Thyroid gland (tissue), 4 donors: Measurements from ENCODE around the gene XPNPEP2. TPM values are rescaled to one million over a fixed set of nuclear protein-coding genes. Genes with fewer than 3 reads are reported as not detected.

Experiments used
- DNase-seq, 2 donors: peaks; one replicate each; pipeline ENCODE4 v3.0.0-alpha.2; 2019
- H3K27ac ChIP-seq, 3 donors: fragments of 200-600 bp; sonication (generic); 1 replicate in 2 of 3; 2 replicates in 1 of 3; pipeline ENCODE4 v1.5.1; 2016 to 2019; ENCODE audit warnings: mild to moderate bottlenecking in 1 of 3, moderate library complexity in 1 of 3
- H3K27me3 ChIP-seq: fragments of 200-600 bp; sonication (generic); one replicate; pipeline ENCODE4 v1.5.1; 2019
- H3K36me3 ChIP-seq, 2 donors: fragments of 200-600 bp; sonication (generic); one replicate each; pipeline ENCODE4 v1.5.1; 2016 to 2019
- H3K4me1 ChIP-seq, 2 donors: fragments of 200-600 bp; sonication (generic); one replicate each; pipeline ENCODE4 v1.5.1; 2017 to 2019
- H3K4me3 ChIP-seq, 3 donors: fragments of 200-600 bp; sonication (generic); replicated peaks in 1 of 3; 1 replicate in 2 of 3; 2 replicates in 1 of 3; pipeline ENCODE4 v1.5.1; 2016; ENCODE audit warnings: mild to moderate bottlenecking in 1 of 3
- H3K9me3 ChIP-seq: fragments of 200-600 bp; sonication (generic); one replicate; pipeline ENCODE4 v1.5.1; 2017
- POLR2A ChIP-seq, 2 donors: fragments of 450-650 bp; IDR thresholded peaks; one replicate each; pipeline ENCODE4 v1.6.1; 2017; ENCODE audit warnings: antibody characterized with exemption in 2 of 2, mild to moderate bottlenecking in 2 of 2, moderate library complexity in 1 of 2
- WGBS, 2 donors: methylation state at CpG; one replicate each; pipeline ENCODE4 v1.1.5; 2017; 5-methylcytosine and 5-hydroxymethylcytosine counted together
- intact Hi-C: fragments of 100-400 bp; cut with DNase I; formaldehyde crosslinking; loops from one replicate; pipeline ENCODE4 v1.15.1; 2023
- total RNA-seq, 4 donors: library from RNA; depleted of rRNA; stranded (reverse); fragments of >200 nt; gene quantifications; one replicate each; pipeline ENCODE4 v1.2.3, GENCODE V29; 2016
- TF ChIP-seq, protein P1 (sequence below), 6 experiments: fragments of 200-600 bp in 3 of 6; fragments of 450-650 bp in 3 of 6; sonication (generic) in 3 of 6; IDR thresholded peaks; one replicate each; pipeline ENCODE4 v1.5.1; 2016 to 2019; ENCODE audit warnings: antibody characterized with exemption in 6 of 6, mild to moderate bottlenecking in 2 of 6, inconsistent platforms in 1 of 6, moderate library complexity in 1 of 6

XPNPEP2 gene
- total RNA-seq, 4 donors from 2014 or later: 0.88 to 2.5 (median 1.8) TPM

DNA sequence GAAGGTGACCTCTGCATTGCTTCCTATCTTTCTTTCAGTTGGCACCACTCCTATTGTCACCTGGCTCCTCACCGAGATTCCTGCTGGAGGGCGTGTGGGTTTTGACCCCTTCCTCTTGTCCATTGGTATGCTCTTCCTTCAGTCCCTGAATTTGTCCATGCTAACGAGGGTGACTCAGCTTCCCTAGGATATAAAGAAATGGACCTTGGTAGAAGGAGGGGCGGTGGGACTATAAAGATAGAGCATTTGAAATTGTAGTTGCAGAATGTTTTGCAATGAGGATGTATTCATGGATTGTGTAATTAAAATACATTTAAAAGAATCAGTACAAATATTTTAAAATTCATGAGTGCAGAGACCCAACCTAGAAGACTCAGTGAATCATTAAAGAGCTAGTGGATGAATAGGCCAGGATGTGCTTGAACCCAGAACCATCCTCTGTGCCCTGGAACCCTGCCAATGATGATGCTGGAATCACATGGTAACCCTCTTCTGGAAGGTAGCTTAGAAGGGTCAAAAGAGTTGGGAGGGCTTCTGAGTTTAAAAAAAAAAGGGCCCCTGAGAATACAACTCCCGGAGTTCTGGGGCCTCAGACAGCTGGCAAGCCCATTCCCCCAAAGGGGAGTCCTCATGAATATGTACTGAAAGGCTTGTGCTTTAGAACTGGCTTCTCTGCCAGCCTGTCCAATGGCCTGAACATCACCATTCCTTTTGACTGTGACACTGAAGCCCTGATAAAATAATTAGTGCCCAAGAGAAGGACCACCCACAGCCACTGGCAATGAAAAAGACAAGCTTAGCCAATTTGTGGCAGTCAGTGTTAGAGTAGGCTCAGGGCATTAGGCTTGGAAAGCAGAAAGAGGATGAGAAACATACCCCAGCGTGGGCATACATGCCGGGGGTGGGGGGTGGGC, 8.0 kb downstream of the XPNPEP2 start:
- 93 to 98% methylated on average over 7 of the region's 7 CpGs for WGBS, 2 donors
- intact Hi-C loops: no loop called here

DNA sequence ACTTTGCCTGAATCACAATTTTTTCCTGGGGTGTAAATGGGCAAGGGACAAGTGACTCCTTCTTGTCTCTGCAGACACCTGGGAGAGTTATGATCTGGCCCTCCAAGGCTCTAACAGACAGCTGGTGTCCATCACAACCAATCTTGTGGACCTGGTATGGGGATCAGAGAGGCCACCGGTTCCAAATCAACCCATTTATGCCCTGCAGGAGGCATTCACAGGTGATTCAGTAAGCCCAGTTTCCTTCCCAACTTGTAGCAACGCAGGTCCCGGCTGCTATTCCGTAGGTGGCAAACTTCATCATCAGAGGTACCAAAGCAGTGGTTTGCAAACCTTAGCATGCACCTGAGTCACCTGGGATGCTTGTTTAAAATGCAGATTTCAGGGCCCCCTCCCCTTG, 8.8 kb downstream of the XPNPEP2 start:
- 83 to 97% methylated on average over 1 to 3 of the region's 4 CpGs for WGBS, 2 donors
- no peaks in the 10 kb centered on the region for H3K9me3 ChIP-seq
- H3K36me3 ChIP-seq: no peaks in the 10 kb centered on the region
- intact Hi-C loops: no loop called here
- TF ChIP-seq POLR2A (IDR thresholded peaks at IDR 0.05): no peak
- TF ChIP-seq, protein P1, sequence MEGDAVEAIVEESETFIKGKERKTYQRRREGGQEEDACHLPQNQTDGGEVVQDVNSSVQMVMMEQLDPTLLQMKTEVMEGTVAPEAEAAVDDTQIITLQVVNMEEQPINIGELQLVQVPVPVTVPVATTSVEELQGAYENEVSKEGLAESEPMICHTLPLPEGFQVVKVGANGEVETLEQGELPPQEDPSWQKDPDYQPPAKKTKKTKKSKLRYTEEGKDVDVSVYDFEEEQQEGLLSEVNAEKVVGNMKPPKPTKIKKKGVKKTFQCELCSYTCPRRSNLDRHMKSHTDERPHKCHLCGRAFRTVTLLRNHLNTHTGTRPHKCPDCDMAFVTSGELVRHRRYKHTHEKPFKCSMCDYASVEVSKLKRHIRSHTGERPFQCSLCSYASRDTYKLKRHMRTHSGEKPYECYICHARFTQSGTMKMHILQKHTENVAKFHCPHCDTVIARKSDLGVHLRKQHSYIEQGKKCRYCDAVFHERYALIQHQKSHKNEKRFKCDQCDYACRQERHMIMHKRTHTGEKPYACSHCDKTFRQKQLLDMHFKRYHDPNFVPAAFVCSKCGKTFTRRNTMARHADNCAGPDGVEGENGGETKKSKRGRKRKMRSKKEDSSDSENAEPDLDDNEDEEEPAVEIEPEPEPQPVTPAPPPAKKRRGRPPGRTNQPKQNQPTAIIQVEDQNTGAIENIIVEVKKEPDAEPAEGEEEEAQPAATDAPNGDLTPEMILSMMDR (IDR thresholded peaks at IDR 0.05): no peak
- no peaks in the 10 kb centered on the region for H3K4me1 ChIP-seq
- H3K27me3 ChIP-seq: no peaks in the 10 kb centered on the region
- H3K27ac ChIP-seq: no peak overlapping the region
- no peak for DNase-seq
- H3K4me3 ChIP-seq: no peak overlapping the region

More for the DNA sequence above, 8.0 kb downstream of the XPNPEP2 start:
- Histone ChIP-seq H3K4me1 (no peaks in the 10 kb centered on the region), H3K36me3 (no peaks in the 10 kb centered on the region), H3K9me3 (no peaks in the 10 kb centered on the region), H3K27me3 (no peaks in the 10 kb centered on the region), H3K27ac (no peak overlapping the region), H3K4me3 (no peak overlapping the region)
- DNase-seq: no peak
- TF ChIP-seq, protein P1 (IDR thresholded peaks at IDR 0.05): no peak
- no peak for TF ChIP-seq POLR2A (IDR thresholded peaks at IDR 0.05)

- H3K4me1 ChIP-seq: no peaks in the 10 kb centered on the region
- TF ChIP-seq POLR2A (IDR thresholded peaks at IDR 0.05): no peak
- TF ChIP-seq, protein P1 (IDR thresholded peaks at IDR 0.05): no peak
- H3K27ac ChIP-seq: peak overlapping the region in 1 of 3 donors; percentile 12
- no peak for DNase-seq
- intact Hi-C loops: no loop called here
- H3K36me3 ChIP-seq: no peaks in the 10 kb centered on the region
- no peaks in the 10 kb centered on the region for H3K9me3 ChIP-seq
- 68 to 76% methylated on average over 4 of the region's 4 CpGs for WGBS, 2 donors
- H3K27me3 ChIP-seq: no peaks in the 10 kb centered on the region
- H3K4me3 ChIP-seq: no peak overlapping the region
These were observed 9.5 kb downstream of the XPNPEP2 start for GRCh38 chrX:129748305-129748704.

DNA sequence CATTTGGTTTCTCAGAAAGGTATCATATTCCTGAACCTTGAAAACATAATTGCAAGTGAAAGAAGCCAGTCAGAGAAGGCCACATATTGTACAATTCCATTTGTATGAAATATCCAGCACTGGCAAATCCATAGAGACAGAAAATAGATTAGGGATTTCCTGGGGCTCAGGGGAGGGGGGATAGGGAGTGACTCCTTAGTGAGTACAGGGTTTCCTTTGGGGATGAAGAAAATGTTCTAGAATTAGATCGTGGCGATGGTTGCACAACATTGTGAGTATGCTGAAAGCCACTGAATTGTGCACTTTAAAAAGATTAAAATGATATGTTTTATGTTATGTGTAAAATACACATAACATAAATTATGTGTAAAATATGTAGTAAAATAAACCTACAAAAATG, 10.3 kb downstream of the XPNPEP2 start:
- Histone ChIP-seq H3K9me3 (no peaks in the 10 kb centered on the region), H3K27ac (no peak overlapping the region), H3K27me3 (no peaks in the 10 kb centered on the region), H3K4me1 (no peaks in the 10 kb centered on the region), H3K4me3 (no peak overlapping the region), H3K36me3 (no peaks in the 10 kb centered on the region)
- TF ChIP-seq POLR2A (IDR thresholded peaks at IDR 0.05): no peak
- TF ChIP-seq, protein P1 (IDR thresholded peaks at IDR 0.05): no peak
- intact Hi-C loops: no loop called here
- 43 to 50% methylated on average over 2 of the region's 2 CpGs for WGBS, 2 donors
- no peak for DNase-seq

DNA sequence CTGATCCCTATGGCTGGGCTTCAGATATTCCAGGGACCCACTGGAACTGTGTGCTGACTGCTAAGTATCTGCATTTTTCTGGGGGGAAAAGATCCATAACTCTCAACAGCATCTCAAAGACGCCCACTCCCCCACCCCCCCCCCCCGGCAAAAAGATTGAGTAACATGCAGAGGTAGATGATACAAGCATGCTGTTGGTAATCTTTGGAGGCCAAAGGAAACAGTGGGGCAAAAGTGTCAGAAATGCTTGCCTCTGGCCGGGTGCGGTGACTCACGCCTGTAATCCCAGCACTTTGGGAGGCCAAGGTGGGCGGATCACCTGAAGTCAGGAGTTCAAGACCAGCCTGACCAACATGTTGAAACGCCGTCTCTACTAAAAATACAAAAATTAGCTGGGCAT, 12.2 kb downstream of the XPNPEP2 start:
- DNase-seq: no peak
- no peak overlapping the region for H3K27ac ChIP-seq
- TF ChIP-seq, protein P1 (IDR thresholded peaks at IDR 0.05): no peak
- TF ChIP-seq POLR2A (IDR thresholded peaks at IDR 0.05): no peak
- intact Hi-C loops: no loop called here
- no peaks in the 10 kb centered on the region for H3K36me3 ChIP-seq
- WGBS, 2 donors: 100% methylated on average over 8 of the region's 8 CpGs; no CpG with 5 or more reads in 1 of the 2 donors
- H3K4me1 ChIP-seq: no peaks in the 10 kb centered on the region
- no peak overlapping the region for H3K4me3 ChIP-seq
- no peaks in the 10 kb centered on the region for H3K27me3 ChIP-seq
- no peaks in the 10 kb centered on the region for H3K9me3 ChIP-seq
